DMS 273 (cell line): ENCODE measurements around the gene CALN1.
"Not testable (repeated sequence)": the region's sequence is repeated elsewhere in the genome, so short reads cannot be mapped to it uniquely, and the experiment has no call there.

Experiments
- DNase-seq: peaks from one replicate; lab custom pipeline; 2025; ENCODE audit not compliant: unreplicated experiment; lab: John Stamatoyannopoulos, UW

The CALN1 gene

DNA sequence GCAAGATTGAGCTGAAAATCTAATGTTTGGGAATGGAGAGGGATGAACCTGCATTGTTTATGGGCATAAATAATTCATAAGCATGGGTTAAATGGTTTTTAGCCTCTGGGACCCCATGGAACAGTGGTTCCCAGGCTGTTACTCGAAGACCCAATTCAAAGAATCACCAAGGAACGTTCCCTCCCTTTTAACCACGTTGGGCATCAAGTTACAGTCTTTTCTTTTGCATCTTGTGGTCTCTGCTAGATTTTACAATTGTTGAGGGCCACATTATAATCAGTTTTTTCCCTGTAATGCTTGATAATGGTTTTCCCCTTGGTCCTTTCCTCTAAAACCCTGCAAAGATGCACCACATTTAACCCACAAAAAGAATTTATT is 2.5 kb downstream of the CALN1 start:
- no peak for DNase-seq

DNA sequence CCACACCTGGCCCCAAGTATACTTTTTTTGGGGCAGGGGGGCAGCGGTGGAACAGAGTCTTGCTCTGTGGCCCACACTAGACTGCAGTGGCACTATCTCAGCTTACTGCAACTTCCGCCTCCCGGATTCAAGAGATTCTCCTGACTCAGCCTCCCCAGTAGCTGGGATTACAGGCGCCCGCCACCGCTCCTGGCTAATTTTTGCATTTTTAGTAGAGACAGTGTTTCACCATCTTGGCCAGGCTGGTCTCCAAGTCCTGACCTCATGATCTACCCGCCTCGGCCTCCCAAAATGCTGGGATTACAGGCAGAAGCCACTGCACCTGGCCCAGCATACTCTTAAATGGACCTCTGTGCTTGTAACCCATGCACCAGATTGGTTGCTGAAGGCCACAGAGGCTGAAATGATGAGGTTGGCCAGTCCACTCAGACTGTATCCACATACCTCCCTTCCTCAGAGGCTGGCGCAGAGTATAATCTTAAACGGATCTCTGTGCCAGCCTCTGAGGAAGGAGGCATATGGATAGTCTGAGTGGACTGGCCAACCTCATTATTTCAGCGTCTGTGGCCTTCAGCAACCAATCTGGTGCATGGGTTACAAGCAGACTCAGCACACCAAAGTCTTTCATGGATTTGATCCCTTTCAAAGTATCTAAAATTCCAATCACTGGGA is 3.0 kb downstream of the CALN1 start:
- DNase-seq: no peak

DNA sequence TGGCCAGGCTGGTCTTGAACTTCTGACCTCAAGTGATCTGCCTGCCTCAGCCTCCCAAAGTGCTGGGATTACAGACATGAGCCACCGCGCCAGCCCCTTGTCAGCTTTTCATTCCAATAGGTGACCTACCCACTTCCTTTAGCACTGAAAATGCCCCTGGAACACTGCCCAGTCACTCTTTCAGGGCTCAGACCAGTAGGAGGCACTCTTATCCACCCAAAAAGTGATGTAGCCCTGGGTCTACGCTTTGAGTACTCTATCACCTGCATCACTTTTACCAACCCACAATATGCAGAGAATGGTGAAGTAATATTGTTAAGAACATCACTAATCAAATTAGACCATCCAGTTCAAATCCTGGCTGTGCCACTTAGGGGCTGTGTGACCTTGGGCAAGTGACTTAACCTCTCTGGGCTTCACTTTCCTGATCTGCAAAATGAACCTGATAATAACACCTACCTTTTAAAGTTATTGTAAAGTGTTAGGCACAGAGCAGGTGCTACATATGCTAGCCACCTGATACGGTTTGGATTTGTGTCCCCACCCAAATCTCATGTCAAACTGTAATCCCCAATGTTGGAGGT is 5.2 kb downstream of the CALN1 start:
- peak; percentile 24 for DNase-seq

DNA sequence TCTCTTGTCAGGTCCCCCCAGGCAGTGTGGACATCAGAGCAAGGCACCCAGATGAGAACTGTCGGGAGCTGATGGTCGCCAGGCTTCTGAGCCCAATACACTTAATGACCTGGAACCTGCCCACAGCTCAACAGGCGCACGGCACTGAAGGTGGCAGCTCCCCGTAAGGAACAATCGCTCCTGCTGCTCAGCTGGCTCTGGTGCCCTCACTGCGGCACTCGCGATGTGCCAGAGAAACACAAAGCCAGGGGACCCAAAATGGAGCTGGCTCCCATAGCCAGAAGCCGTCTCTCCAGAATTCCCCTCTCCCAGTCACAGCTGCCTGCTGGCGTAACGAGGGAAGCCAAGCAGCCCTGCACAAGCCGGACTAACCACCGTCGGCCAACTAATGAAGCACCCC is 6.3 kb downstream of the CALN1 start:
- peak; percentile 53 for DNase-seq

DNA sequence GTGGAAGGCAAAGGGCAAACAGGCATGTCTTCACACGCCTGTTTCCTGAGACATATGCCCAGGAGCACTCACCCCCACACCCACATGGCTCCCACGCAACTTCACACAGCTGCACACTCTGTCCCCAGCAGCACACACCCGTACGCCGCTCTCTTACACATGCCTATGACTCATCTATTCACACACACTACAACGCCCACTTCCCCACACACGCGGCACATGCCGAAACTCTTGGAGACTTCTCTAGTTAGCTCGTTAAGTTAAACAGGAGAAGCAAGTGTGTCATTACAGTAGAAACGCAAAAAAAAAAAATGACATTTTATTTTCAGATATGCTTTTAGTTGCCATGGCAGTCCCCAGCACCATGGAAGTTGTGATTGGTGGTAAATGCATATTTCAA is 6.7 kb downstream of the CALN1 start:
- DNase-seq: peak; percentile 76

DNA sequence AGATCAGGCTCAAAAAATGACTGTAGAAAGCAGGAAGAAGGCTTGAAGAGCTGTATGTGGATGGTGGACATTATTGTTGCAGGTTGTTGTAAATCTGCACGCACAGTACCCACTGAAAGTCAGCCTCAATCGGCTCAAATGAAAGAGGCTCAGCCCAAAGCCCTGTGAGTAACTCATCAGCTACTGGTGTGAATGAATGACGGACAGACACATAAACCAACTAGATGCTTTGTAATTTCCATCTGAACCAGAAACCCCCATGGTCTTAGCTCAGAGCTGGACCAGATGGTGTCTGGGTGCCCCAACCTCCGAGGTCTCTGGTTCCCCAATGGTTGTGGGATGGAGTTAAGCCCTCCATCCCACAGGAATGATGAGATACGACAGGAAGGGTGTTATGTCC is 7.4 kb downstream of the CALN1 start:
- no peak for DNase-seq

DNA sequence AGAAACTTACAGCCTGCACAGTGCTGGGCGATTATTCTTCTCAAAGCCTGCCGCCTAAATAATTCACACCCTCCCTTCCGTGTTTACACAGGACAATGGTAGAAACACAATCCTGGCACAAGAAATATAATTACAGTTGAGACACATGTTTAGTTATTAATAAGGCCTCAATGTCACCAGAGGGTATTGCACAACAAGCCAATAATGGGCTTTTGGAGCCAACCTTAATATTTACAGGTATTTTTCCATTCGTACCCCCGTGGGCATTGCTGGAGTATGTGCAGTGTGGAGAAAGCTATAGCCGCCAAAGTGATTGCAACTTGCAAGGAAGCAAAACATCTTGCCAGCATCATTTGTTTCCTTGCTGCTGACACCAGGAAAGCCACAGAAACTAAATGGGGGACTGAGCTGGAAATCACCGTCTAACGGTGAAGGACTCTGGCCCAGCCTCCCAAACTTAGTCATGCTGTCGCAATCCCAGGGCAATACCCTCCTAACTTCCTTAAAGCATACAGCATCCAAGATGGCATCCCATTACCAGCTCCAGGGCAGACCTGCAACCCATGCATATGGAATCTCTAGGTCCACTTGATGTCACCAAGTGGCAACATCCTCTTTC is 8.6 kb downstream of the CALN1 start:
- DNase-seq: no peak

DNA sequence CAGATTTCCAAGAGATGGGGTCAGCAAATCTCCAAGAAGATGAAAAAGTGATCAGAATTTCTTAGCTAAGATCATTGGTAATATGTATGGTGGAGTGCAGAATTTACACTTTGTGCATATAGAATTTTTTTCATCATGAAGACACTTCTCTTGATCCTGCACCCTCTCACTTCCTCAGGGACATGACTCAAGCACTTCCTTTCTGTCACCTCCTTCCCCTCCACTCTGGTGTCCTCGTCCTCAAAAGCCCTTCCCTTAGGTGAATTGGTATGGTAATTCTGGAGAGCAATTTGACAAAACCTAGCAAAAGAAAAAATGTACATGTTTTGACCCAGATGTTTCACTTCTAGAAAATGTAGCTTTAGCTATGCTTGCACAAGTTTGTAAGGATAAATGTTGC is 18.1 kb downstream of the CALN1 start:
- no peak for DNase-seq

DNA sequence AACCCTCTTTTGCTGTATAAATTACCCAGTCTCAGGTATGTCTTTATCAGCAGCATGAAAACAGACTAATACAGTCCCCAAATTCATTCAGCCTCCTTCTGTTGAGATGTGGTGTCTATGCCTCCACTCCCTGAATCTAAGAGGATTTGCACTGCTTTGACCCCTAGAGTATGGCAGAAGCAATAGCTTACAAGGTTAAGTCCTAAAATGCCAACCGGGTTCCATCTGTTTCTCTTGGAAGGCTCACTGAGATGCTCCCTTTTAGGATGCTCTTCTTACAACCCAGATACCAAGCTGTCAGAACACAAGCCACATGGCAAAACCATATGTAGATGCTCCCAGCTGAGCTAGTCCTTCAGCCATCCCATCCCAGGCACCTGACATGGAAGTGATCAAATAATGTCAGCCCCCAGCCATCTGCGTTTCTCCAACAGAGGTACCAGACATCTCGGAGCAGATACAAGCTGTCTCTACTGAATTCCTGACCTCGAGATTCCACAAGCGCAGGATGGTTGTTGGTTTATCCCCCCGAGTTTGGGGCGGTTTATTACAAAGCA is 20.2 kb downstream of the CALN1 start:
- peak; percentile 19 for DNase-seq

DNA sequence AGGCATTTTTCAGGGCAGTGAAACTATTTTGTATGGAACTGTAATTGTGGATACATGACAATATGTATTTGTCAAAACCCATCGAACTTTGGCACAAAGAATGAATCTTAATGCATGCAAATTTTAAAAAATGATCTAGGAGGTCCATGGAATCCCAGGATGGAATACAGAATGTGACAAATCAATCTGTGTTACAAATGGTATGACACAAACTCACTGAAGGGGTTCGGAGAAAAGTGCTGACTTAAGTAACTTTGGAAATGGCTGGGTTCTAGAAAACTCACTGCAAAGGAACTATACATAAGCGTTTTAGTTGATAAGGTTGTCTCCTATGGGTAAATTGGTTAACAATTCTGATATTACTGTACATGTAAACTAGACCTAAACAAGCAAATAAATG is 26.0 kb downstream of the CALN1 start:
- no peak for DNase-seq

DNA sequence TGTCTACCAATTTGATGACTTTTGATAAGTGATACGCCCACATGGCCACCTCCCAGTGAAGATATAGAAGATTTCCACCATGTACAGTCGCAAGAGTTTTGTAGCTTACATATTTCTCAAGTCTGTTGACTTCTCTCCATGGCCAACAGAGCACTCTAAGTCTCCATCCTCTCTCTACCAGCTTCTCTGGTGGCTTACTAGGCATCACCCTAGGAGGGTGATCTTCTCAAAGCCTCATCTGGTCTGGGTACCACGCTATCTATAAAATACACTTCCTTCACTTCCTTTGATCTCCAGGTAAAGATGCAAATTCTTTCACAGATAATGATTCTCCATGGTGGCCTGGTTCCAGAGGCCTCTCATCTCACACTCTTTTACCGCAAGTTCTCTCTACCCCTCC is 49.9 kb downstream of the CALN1 start:
- no peak for DNase-seq

DNA sequence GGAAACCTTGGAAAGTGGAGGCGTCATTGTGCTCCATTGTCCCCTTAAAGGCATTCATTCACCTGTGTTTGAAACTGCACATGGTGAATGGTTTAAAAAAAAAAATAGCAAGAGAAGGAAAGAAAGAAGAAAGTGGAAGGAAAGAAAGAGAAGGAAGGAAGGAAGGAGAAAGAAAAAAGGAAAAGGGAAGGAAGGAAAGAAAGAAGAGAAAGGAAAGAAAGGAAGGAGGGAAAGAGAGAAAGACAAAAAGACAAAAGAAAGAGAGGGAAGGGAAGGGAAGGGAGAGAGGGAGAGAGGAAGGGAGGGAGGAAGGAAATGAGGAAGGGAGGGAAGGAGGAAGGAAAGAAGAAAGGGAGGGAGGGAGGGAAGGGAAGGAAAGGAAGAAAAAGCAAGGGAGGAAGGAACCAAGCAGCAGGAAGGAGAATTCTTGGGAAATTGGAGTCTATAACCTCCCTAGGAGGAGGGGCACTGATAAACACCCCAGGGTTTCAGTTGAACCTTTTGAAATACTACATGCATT is 66.9 kb downstream of the CALN1 start:
- DNase-seq: no peak

DNA sequence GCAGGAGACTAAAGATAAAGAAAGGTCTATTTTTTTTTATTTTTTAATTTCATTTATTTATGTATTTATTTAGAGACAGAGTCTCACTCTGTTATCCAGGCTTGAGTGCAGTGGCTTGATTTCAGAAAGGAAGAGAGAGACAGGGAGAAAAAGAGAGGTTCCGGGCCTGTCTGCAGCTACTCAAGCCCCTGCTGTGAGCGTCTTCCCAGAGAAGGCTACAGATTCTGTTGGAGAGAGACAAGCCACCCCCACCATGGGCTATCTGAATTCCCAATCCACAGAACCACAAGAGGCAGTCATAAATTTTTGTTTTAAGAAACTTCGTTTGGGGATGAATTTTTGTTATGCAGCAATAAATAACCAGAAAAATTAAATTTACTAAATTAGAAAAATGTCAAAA is 68.1 kb downstream of the CALN1 start:
- DNase-seq: no peak

DNA sequence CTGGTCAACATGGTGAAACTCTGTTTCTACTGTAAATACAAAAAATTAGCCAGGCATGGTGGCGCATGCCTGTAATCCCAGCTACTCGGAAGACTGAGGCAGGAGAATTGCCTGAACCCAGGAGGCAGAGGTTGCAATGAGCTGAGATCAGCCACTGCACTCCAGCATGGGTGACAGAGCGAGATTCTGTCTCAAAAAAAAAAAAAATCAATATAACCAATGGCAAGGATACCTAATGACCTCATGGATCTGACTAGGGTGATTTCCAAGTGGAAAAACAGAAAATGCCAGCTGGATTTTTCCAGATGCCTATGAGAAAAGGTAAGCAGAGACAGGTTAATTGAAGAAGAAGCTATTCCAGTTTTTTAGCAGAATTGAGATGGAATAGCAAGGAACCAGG is 68.8 kb downstream of the CALN1 start:
- not testable (repeated sequence) for DNase-seq

DNA sequence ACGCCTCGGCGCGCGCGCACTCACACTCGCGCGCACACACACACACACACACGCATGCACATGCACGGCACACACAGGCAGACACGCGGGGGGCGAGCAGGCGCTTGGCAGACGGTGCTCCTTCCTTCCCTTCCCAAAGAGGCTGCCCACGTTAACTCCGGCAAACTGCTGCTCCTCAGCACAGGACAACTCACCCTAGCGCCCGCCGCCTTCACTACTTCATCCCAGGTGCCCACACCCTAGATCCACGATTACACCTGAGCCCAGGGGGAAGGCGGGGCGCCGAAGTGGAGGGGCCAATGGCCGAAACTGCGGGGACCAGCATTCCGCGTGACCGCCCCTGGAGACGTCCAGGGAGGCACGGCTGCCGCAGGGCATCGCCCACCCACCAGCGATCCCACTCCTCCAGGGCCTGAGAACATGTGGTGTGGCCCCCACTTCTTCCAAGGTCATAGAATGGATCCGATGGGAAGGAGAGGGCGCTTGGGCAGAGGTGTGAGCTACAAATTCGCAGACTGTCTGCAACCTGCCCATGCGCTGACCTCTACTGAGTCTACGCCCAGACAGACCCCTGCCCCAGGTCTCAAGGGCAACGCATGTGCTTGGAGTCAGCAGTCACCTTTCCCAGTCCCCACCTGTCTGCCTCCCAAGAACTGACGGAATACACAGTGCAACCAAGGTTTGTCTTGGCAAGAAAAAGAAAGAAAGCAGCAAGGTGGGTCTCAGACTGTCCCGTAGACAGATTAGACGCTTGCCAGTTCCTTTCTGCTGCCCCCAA is 74.6 kb downstream of the CALN1 start:
- DNase-seq: peak; percentile 87

DNA sequence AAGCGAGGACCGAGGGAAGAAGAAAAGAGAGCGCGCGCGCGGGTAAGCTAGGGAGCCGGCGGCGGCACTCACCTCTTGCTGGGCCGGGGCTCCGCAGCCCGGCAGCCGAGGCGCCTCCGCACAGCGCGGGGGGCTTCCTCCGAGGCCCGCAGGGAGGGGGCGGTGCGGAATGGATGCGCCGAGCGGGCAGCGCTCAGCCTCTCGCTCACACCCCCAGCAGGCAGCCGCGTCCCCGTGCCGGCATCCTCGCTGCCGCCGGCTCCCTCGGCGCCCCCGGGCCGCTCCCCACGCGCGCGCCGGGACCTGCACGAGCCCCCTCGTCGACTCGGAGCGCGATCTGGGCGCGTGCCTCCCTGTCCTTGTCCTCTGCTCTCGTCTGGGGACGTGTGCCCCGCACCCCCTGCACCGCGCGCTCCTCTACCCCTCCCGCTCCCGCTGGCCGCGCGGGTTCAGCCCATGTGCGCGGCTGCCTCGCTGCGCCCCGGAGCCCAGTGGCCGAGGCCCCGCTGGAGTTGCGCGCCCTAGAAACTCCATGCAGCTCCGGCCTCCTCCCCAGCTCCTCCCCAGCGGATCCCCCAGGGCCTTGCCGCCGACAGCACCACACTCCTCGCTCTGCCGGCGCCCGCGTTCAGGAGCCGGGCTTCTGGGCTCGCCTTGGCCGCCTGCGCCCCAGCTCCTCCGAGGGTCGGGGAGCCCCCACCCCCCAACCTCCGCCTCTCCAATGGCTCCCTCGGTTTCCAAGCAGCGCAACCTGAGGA is 75.3 kb downstream of the CALN1 start:
- peak; percentile 87 for DNase-seq

DNA sequence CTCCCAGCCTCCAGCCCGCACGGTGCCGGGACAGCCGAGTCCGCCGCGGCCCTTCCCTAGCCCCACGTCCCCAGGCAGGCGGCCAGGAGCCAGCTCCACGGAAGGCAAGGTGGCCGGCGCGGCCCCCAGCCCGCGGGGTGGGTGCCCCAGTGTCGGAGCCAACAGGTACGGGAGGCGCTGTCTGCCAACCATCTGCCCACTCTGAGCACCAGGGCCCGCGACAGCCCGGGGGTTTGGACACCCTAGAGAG is 75.8 kb downstream of the CALN1 start:
- no peak for DNase-seq

DNA sequence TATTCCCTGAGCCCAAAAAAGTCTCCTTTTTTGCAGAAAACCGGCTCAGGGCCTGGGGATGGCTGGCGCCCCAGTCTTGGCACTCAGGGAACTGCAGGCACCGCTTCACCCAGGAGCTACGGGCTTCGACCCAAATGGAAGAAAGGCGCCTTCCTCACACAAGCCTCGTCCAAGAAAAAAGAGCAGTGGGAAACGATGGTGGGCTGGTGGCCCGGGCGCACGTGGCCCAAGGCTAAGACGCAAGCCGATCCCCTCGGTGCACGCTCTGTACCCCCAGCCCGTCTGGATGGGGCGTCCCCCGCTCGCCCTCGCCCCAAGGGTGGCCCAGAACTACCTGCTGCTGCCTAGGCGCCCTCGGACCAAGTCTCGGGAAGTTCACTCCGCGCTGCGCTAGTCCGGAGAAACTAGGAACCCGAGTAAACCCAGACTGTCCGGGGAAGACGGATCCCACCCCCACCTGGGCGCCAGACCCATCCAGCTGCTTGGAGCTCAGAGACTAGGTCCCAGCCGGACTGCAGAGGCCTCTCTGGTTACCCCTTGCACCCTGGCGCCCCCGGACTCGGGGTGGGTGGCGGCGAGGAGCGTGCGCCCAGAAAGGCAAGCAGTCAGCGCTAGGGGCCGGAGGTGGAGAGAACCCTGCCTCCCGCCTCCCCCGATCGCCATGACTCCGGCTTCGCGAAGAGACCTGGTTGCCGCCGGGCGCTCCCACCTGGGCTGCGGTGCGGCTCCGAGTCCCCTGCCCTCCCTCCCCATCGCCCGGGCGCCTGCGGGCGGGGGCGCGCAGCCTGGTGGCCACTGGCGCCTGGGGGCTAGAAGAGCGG is 76.4 kb downstream of the CALN1 start:
- DNase-seq: peak; percentile 84

DNA sequence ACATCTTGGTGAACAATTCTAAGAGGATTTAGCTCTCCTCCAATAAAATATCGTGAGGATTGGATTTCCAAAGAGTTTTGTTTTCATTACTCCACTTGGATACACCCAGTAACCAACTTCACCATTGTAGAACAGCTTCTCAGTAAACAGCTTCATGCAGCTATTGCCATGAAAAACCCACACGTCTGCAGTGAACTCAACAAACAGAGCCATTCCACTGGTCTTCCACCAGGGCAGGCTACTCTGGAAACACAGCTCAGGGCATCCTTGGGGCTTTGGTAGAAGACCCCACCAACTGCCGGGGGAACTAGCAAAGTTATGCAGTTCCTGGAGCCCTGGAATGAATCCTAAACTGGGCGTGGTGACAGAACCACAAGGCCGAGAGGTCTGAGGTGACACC is 77.4 kb downstream of the CALN1 start:
- DNase-seq: peak; percentile 46

DNA sequence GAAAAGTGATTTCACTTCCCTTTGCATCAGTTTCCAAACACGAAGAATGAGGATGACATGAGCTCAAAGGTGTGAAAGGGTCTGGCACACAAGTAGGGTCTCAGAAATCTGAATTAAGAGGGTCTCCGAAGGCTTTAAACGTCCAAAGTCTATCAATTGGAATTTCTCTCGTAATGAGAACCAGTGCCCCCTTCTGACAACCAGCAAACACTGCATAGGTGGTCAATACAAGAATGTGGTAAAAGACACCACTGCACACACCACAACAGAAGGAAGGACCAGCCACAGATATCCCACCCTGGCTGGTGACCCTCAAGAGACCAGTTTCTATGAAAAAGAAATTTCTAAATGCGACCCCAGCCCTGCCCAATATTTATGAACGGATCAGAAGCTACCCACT is 78.1 kb downstream of the CALN1 start:
- DNase-seq: peak; percentile 51
